HepG2 (cell line): ENCODE measurements around the gene CREBRF. TPM values are rescaled to one million over a fixed set of nuclear protein-coding genes. Genes with fewer than 3 reads are reported as not detected.

ENCODE experiments used
- ATF7-NPFF ChIP-seq: sonication (generic); formaldehyde crosslinking; IDR thresholded peaks from 2 replicates; pipeline ENCODE4 v1.8.1; 2023; ENCODE audit warnings: mild to moderate bottlenecking, low read depth, missing genetic modification reagents, moderate library complexity
- CAMTA2 ChIP-seq: sonication (generic); formaldehyde crosslinking; IDR thresholded peaks from 2 replicates; pipeline ENCODE4 v1.4.0; 2020; ENCODE audit warnings: mild to moderate bottlenecking, missing genetic modification reagents, borderline replicate concordance
- ERF ChIP-seq: IDR thresholded peaks from 2 replicates; pipeline ENCODE4 v1.6.1; 2018; ENCODE audit warnings: missing biosample characterization, missing genetic modification reagents
- GABPB1 ChIP-seq: IDR thresholded peaks from 2 replicates; pipeline ENCODE4 v1.6.1; 2016; ENCODE audit warnings: mild to moderate bottlenecking, missing genetic modification reagents, moderate library complexity, missing compliant biosample characterization
- GPBP1L1 ChIP-seq: sonication (generic); formaldehyde crosslinking; IDR thresholded peaks from 2 replicates; pipeline ENCODE4 v1.5.0; 2020; ENCODE audit warnings: mild to moderate bottlenecking, missing genetic modification reagents
- HMG20A ChIP-seq: IDR thresholded peaks from 2 replicates; pipeline ENCODE4 v1.6.1; 2016; ENCODE audit warnings: borderline replicate concordance
- IKZF4 ChIP-seq: sonication (generic); formaldehyde crosslinking; IDR thresholded peaks from 2 replicates; pipeline ENCODE4 v1.5.1; 2020; ENCODE audit warnings: borderline replicate concordance, mild to moderate bottlenecking, low read depth, missing genetic modification reagents; ENCODE audit errors: not compliant biosample characterization
- KAT8 ChIP-seq: IDR thresholded peaks from 2 replicates; pipeline ENCODE4 v1.6.1; 2016; ENCODE audit warnings: missing genetic modification reagents, missing compliant biosample characterization
- KDM6A ChIP-seq: IDR thresholded peaks from 2 replicates; pipeline ENCODE4 v1.6.1; 2016; ENCODE audit warnings: low read depth
- NBN ChIP-seq: fragments of 450-650 bp; conservative IDR thresholded peaks from 2 replicates; pipeline ENCODE4 v1.6.1; 2017
- NR1H2 ChIP-seq: sonication (generic); formaldehyde crosslinking; IDR thresholded peaks from 2 replicates; pipeline ENCODE4 v1.8.1; 2022; ENCODE audit warnings: low read depth, missing genetic modification reagents, borderline replicate concordance
- PHF8 ChIP-seq: sonication (generic); formaldehyde crosslinking; IDR thresholded peaks from 2 replicates; pipeline ENCODE4 v1.5.0; 2020; ENCODE audit warnings: missing genetic modification reagents
- RXRA ChIP-seq: sonication (generic); formaldehyde crosslinking; IDR thresholded peaks from 2 replicates; pipeline ENCODE4 v1.5.1; 2020; ENCODE audit warnings: missing genetic modification reagents
- SAFB2 ChIP-seq: sonication (generic); formaldehyde crosslinking; IDR thresholded peaks from 2 replicates; pipeline ENCODE4 v1.5.1; 2020; ENCODE audit warnings: missing genetic modification reagents, low read depth, mild to moderate bottlenecking, borderline replicate concordance
- SMARCC2 ChIP-seq: fragments of 450-650 bp; IDR thresholded peaks from 2 replicates; pipeline ENCODE4 v1.6.1; 2017; ENCODE audit warnings: antibody characterized with exemption, mild to moderate bottlenecking
- TARDBP ChIP-seq: sonication (generic); formaldehyde crosslinking; IDR thresholded peaks from 2 replicates; pipeline ENCODE4 v1.8.0; 2022; ENCODE audit warnings: mild to moderate bottlenecking, missing genetic modification reagents
- TBX3 ChIP-seq: fragments of 450-650 bp; IDR thresholded peaks from 2 replicates; pipeline ENCODE4 v1.6.1; 2017; ENCODE audit warnings: antibody characterized with exemption, mild to moderate bottlenecking, inconsistent platforms, borderline replicate concordance
- ZC3H4 ChIP-seq: sonication (generic); formaldehyde crosslinking; IDR thresholded peaks from 2 replicates; pipeline ENCODE4 v1.4.0; 2020; ENCODE audit warnings: missing genetic modification reagents, borderline replicate concordance
- ZFAT ChIP-seq: sonication (generic); formaldehyde crosslinking; conservative IDR thresholded peaks from 2 replicates; pipeline ENCODE4 v1.8.1; 2023; ENCODE audit warnings: missing genetic modification reagents, inconsistent platforms
- ZNF138 ChIP-seq: sonication (generic); formaldehyde crosslinking; IDR thresholded peaks from 2 replicates; pipeline ENCODE4 v1.5.0; 2020; ENCODE audit warnings: mild to moderate bottlenecking, low read depth, missing genetic modification reagents
- ZNF326 ChIP-seq: sonication (generic); formaldehyde crosslinking; IDR thresholded peaks from 2 replicates; pipeline ENCODE4 v1.4.0; 2020; ENCODE audit warnings: missing genetic modification reagents, borderline replicate concordance
- ZNF615 ChIP-seq: sonication (generic); formaldehyde crosslinking; IDR thresholded peaks from 2 replicates; pipeline ENCODE4 v1.5.0; 2020; ENCODE audit warnings: mild to moderate bottlenecking, missing genetic modification reagents, borderline replicate concordance
- ZNF672 ChIP-seq: sonication (generic); formaldehyde crosslinking; IDR thresholded peaks from 2 replicates; pipeline ENCODE4 v1.8.1; 2022; ENCODE audit warnings: missing genetic modification reagents
- polyA plus RNA-seq, 8 experiments: library from polyadenylated mRNA; depleted of rRNA in 3 of 8; stranded (reverse) in 7 of 8; unstranded in 1 of 8; fragments of >200 nt; fragmentation: Illumina TruSeq in 4 of 8; extraction: Trizol in 4 of 8; gene quantifications; 2 replicates each; pipeline versions ENCODE4 v1.2.1 to v1.2.3, GENCODE V29; 2011 to 2016; ENCODE audit warnings: low read depth in 4 of 8, missing spikeins in 1 of 8, mixed read lengths in 1 of 8; ENCODE audit not compliant: insufficient read depth in 1 of 8
- total RNA-seq, 5 experiments: library from RNA; depleted of rRNA; stranded (reverse); fragments of >200 nt; fragmentation: Illumina TruSeq; extraction: Trizol; gene quantifications; 2 replicates each; pipeline ENCODE4 v1.2.3, GENCODE V29; 2016; ENCODE audit warnings: low read depth in 1 of 5
- TF ChIP-seq, protein P1 (sequence below): sonication (generic); formaldehyde crosslinking; IDR thresholded peaks from 2 replicates; pipeline ENCODE4 v1.8.0; 2022; ENCODE audit warnings: low read depth, missing genetic modification reagents
- TF ChIP-seq, protein P2 (sequence below): sonication (generic); formaldehyde crosslinking; IDR thresholded peaks from 2 replicates; pipeline ENCODE4 v1.9.0; 2022; ENCODE audit warnings: missing genetic modification reagents, mild to moderate bottlenecking, borderline replicate concordance

Gene CREBRF
- total and polyA plus RNA-seq, 2 of the 13 experiments (the other 11 are each of a cell fraction or from before 2014, with no cell fraction given) = 4.5 to 10.2 TPM

- 0 out of 2 replicates have a peak, but pooled peaks have one; percentile 68 for TF ChIP-seq CAMTA2 (CRISPR knock-in tag)
- TF ChIP-seq TARDBP (CRISPR knock-in tag) = peak; percentile 91
- TF ChIP-seq KAT8 = peak; percentile 98
- TF ChIP-seq RXRA (CRISPR knock-in tag) = peak; percentile 57
- TF ChIP-seq SMARCC2 = no peak
- TF ChIP-seq, protein P1, sequence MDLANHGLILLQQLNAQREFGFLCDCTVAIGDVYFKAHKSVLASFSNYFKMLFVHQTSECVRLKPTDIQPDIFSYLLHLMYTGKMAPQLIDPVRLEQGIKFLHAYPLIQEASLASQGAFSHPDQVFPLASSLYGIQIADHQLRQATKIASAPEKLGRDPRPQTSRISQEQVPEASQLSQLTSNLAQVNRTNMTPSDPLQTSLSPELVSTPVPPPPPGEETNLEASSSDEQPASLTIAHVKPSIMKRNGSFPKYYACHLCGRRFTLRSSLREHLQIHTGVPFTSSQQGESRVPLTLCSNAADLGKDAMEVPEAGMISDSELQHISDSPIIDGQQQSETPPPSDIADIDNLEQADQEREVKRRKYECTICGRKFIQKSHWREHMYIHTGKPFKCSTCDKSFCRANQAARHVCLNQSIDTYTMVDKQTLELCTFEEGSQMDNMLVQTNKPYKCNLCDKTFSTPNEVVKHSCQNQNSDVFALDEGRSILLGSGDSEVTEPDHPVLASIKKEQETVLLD (CRISPR knock-in tag) = no peak
- TF ChIP-seq ZNF138 = no peak
- no peak for TF ChIP-seq ZNF326
- peak; percentile 76 for TF ChIP-seq PHF8
- TF ChIP-seq GPBP1L1 (CRISPR knock-in tag) = no peak
- TF ChIP-seq SAFB2 (CRISPR knock-in tag) = no peak
- peak; percentile 82 for TF ChIP-seq ERF
- peak; percentile 19; the same call in 1 of the 2 replicates for TF ChIP-seq ATF7-NPFF (CRISPR knock-in tag)
- TF ChIP-seq TBX3 = peak; percentile 70
- TF ChIP-seq ZFAT (CRISPR knock-in tag) = no peak
- no peak for TF ChIP-seq IKZF4 (CRISPR knock-in tag)
- peak; percentile 82 for TF ChIP-seq GABPB1 (CRISPR knock-in tag)
- TF ChIP-seq, protein P2, sequence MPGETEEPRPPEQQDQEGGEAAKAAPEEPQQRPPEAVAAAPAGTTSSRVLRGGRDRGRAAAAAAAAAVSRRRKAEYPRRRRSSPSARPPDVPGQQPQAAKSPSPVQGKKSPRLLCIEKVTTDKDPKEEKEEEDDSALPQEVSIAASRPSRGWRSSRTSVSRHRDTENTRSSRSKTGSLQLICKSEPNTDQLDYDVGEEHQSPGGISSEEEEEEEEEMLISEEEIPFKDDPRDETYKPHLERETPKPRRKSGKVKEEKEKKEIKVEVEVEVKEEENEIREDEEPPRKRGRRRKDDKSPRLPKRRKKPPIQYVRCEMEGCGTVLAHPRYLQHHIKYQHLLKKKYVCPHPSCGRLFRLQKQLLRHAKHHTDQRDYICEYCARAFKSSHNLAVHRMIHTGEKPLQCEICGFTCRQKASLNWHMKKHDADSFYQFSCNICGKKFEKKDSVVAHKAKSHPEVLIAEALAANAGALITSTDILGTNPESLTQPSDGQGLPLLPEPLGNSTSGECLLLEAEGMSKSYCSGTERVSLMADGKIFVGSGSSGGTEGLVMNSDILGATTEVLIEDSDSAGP (CRISPR knock-in tag) = peak; percentile 81
- no peak for TF ChIP-seq KDM6A
- no peak for TF ChIP-seq NBN
- TF ChIP-seq ZNF615 (CRISPR knock-in tag) = 0 out of 2 replicates have a peak, but pooled peaks have one; percentile 8
- no peak for TF ChIP-seq ZNF672 (CRISPR knock-in tag)
- TF ChIP-seq NR1H2 (CRISPR knock-in tag) = no peak
- TF ChIP-seq HMG20A (CRISPR knock-in tag) = no peak
- TF ChIP-seq ZC3H4 (CRISPR knock-in tag) = no peak
Observed at GRCh38 chr5:173144200-173145176, 88.3 kb downstream of the CREBRF start, which contains the start of gene BNIP1 (continued).
